HepG2 (cell line): ENCODE measurements around the gene DGCR8. TPM values are rescaled to one million over a fixed set of nuclear protein-coding genes. Genes with fewer than 3 reads are reported as not detected.

Experiments used
- AHDC1 ChIP-seq: sonication (generic); formaldehyde crosslinking; IDR thresholded peaks from 2 replicates; pipeline ENCODE4 v1.5.1; 2020; ENCODE audit warnings: mild to moderate bottlenecking, missing genetic modification reagents, borderline replicate concordance
- ASH2L ChIP-seq: fragments of 300-600, 200-600 bp; sonication (generic); IDR thresholded peaks from 2 replicates; pipeline ENCODE4 v1.7.0; 2017; ENCODE audit warnings: low read depth, mild to moderate bottlenecking, moderate library complexity, mixed read lengths, low read length; ENCODE audit not compliant: insufficient read length
- EHMT2 ChIP-seq: fragments of 200-600 bp; sonication (generic); IDR thresholded peaks from 2 replicates; pipeline ENCODE4 v1.7.0; 2017; ENCODE audit warnings: antibody characterized with exemption, low read depth, low read length, borderline replicate concordance
- NAIF1 ChIP-seq: sonication (generic); formaldehyde crosslinking; IDR thresholded peaks from 2 replicates; pipeline ENCODE4 v1.5.0; 2020; ENCODE audit warnings: mild to moderate bottlenecking, missing genetic modification reagents, borderline replicate concordance
- SRSF1 ChIP-seq: fragments of 200-400 bp; formaldehyde crosslinking; optimal IDR thresholded peaks from 2 replicates; pipeline ENCODE3; 2017; ENCODE audit warnings: mild to moderate bottlenecking, low read depth, low read length, moderate library complexity
- ZNF205 ChIP-seq: IDR thresholded peaks from 2 replicates; pipeline ENCODE4 v1.6.1; 2018; ENCODE audit warnings: missing biosample characterization, missing genetic modification reagents
- polyA plus RNA-seq, 8 experiments: library from polyadenylated mRNA; depleted of rRNA in 3 of 8; stranded (reverse) in 7 of 8; unstranded in 1 of 8; fragments of >200 nt; fragmentation: Illumina TruSeq in 4 of 8; extraction: Trizol in 4 of 8; gene quantifications; 2 replicates each; pipeline versions ENCODE4 v1.2.1 to v1.2.3, GENCODE V29; 2011 to 2016; ENCODE audit warnings: low read depth in 4 of 8, missing spikeins in 1 of 8, mixed read lengths in 1 of 8; ENCODE audit not compliant: insufficient read depth in 1 of 8
- total RNA-seq, 5 experiments: library from RNA; depleted of rRNA; stranded (reverse); fragments of >200 nt; fragmentation: Illumina TruSeq; extraction: Trizol; gene quantifications; 2 replicates each; pipeline ENCODE4 v1.2.3, GENCODE V29; 2016; ENCODE audit warnings: low read depth in 1 of 5
- TF ChIP-seq, protein P1 (sequence below): sonication (generic); formaldehyde crosslinking; IDR thresholded peaks from 2 replicates; pipeline ENCODE4 v1.4.0; 2020; ENCODE audit warnings: mild to moderate bottlenecking, missing genetic modification reagents, borderline replicate concordance
- TF ChIP-seq, protein P2 (sequence below): sonication (generic); formaldehyde crosslinking; IDR thresholded peaks from 2 replicates; pipeline ENCODE4 v1.4.0; 2020; ENCODE audit warnings: missing genetic modification reagents
- TF ChIP-seq, protein P3 (sequence below): sonication (generic); formaldehyde crosslinking; IDR thresholded peaks from 2 replicates; pipeline ENCODE4 v1.4.0; 2020; ENCODE audit warnings: mild to moderate bottlenecking, missing genetic modification reagents

The DGCR8 gene
- total and polyA plus RNA-seq, 2 of the 13 experiments (the other 11 are each of a cell fraction or from before 2014, with no cell fraction given) = 10.2 to 23.2 TPM

- TF ChIP-seq, protein P1, sequence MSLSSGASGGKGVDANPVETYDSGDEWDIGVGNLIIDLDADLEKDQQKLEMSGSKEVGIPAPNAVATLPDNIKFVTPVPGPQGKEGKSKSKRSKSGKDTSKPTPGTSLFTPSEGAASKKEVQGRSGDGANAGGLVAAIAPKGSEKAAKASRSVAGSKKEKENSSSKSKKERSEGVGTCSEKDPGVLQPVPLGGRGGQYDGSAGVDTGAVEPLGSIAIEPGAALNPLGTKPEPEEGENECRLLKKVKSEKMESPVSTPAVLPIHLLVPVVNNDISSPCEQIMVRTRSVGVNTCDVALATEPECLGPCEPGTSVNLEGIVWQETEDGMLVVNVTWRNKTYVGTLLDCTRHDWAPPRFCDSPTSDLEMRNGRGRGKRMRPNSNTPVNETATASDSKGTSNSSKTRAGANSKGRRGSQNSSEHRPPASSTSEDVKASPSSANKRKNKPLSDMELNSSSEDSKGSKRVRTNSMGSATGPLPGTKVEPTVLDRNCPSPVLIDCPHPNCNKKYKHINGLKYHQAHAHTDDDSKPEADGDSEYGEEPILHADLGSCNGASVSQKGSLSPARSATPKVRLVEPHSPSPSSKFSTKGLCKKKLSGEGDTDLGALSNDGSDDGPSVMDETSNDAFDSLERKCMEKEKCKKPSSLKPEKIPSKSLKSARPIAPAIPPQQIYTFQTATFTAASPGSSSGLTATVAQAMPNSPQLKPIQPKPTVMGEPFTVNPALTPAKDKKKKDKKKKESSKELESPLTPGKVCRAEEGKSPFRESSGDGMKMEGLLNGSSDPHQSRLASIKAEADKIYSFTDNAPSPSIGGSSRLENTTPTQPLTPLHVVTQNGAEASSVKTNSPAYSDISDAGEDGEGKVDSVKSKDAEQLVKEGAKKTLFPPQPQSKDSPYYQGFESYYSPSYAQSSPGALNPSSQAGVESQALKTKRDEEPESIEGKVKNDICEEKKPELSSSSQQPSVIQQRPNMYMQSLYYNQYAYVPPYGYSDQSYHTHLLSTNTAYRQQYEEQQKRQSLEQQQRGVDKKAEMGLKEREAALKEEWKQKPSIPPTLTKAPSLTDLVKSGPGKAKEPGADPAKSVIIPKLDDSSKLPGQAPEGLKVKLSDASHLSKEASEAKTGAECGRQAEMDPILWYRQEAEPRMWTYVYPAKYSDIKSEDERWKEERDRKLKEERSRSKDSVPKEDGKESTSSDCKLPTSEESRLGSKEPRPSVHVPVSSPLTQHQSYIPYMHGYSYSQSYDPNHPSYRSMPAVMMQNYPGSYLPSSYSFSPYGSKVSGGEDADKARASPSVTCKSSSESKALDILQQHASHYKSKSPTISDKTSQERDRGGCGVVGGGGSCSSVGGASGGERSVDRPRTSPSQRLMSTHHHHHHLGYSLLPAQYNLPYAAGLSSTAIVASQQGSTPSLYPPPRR (CRISPR knock-in tag) = peak; percentile 16; the same call in 1 of the 2 replicates
- TF ChIP-seq ASH2L = peak; percentile 52
- TF ChIP-seq ZNF205 = no peak; the same call in 1 of the 2 replicates
- TF ChIP-seq, protein P2, sequence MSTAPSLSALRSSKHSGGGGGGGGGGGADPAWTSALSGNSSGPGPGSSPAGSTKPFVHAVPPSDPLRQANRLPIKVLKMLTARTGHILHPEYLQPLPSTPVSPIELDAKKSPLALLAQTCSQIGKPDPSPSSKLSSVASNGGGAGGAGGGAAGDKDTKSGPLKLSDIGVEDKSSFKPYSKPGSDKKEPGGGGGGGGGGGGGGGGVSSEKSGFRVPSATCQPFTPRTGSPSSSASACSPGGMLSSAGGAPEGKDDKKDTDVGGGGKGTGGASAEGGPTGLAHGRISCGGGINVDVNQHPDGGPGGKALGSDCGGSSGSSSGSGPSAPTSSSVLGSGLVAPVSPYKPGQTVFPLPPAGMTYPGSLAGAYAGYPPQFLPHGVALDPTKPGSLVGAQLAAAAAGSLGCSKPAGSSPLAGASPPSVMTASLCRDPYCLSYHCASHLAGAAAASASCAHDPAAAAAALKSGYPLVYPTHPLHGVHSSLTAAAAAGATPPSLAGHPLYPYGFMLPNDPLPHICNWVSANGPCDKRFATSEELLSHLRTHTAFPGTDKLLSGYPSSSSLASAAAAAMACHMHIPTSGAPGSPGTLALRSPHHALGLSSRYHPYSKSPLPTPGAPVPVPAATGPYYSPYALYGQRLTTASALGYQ (CRISPR knock-in tag) = peak; percentile 67; the same call in 1 of the 2 replicates
- TF ChIP-seq EHMT2 = no peak
- TF ChIP-seq SRSF1 = no peak
- TF ChIP-seq NAIF1 = no peak
- TF ChIP-seq, protein P3, sequence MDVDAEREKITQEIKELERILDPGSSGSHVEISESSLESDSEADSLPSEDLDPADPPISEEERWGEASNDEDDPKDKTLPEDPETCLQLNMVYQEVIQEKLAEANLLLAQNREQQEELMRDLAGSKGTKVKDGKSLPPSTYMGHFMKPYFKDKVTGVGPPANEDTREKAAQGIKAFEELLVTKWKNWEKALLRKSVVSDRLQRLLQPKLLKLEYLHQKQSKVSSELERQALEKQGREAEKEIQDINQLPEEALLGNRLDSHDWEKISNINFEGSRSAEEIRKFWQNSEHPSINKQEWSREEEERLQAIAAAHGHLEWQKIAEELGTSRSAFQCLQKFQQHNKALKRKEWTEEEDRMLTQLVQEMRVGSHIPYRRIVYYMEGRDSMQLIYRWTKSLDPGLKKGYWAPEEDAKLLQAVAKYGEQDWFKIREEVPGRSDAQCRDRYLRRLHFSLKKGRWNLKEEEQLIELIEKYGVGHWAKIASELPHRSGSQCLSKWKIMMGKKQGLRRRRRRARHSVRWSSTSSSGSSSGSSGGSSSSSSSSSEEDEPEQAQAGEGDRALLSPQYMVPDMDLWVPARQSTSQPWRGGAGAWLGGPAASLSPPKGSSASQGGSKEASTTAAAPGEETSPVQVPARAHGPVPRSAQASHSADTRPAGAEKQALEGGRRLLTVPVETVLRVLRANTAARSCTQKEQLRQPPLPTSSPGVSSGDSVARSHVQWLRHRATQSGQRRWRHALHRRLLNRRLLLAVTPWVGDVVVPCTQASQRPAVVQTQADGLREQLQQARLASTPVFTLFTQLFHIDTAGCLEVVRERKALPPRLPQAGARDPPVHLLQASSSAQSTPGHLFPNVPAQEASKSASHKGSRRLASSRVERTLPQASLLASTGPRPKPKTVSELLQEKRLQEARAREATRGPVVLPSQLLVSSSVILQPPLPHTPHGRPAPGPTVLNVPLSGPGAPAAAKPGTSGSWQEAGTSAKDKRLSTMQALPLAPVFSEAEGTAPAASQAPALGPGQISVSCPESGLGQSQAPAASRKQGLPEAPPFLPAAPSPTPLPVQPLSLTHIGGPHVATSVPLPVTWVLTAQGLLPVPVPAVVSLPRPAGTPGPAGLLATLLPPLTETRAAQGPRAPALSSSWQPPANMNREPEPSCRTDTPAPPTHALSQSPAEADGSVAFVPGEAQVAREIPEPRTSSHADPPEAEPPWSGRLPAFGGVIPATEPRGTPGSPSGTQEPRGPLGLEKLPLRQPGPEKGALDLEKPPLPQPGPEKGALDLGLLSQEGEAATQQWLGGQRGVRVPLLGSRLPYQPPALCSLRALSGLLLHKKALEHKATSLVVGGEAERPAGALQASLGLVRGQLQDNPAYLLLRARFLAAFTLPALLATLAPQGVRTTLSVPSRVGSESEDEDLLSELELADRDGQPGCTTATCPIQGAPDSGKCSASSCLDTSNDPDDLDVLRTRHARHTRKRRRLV = no peak
- peak; percentile 47; the same call in 1 of the 2 replicates for TF ChIP-seq AHDC1 (CRISPR knock-in tag)
Measured at GRCh38 chr22:20116951-20117632, 37.1 kb downstream of the DGCR8 start, which contains the start of gene TRMT2A (continued).
